ENCODE measurements around the gene PSMD10. TPM values are rescaled to one million over a fixed set of nuclear protein-coding genes. Genes with fewer than 3 reads are reported as not detected.

PSMD10 gene
- 59.0 and 72.5 TPM in 2 replicates for total RNA-seq

GRCh38 chrX:108091264-108091877, at the start of gene PSMD10, which contains the start of gene ATG4A:
TSS of gene PSMD10 (minus strand) at chrX:108091542. CDS start at chrX:108091520, 22 bp downstream.
TSS of gene ATG4A (plus strand) at chrX:108091778. CDS start at chrX:108091827, 49 bp downstream.

GRCh38 chrX:108044554-108045256, 46.6 kb downstream of the PSMD10 start, which contains the start of gene VSIG1:
TSS of gene VSIG1 (plus strand) at chrX:108045065. CDS start at chrX:108045131, 66 bp downstream.

Other genes with a start within 250 kb of the PSMD10 start
- gene TEX13B, start 109.2 kb downstream of the PSMD10 start, total RNA-seq: not detected in 2 replicates
- gene VSIG1, start 46.5 kb downstream of the PSMD10 start, total RNA-seq: 0.68 and 0.70 TPM in 2 replicates
- gene ATG4A, start 236 bp upstream of the PSMD10 start, total RNA-seq: 9.4 and 11.6 TPM in 2 replicates

Data from hair follicular keratinocyte (primary cell).